A673 (cell line): ENCODE data around the gene MRM1. TPM values are rescaled to one million over a fixed set of nuclear protein-coding genes. Genes with fewer than 3 reads are reported as not detected.

ENCODE experiments used
- BruUV-seq: library from RNA; stranded (reverse); fragments of 400-500 nt; replicated peaks from 2 replicates; lab custom pipeline; 2021; lab: Mats Ljungman, UMichigan
- CTCF ChIA-PET: fragments of 300-600 bp; sonication (Branson Sonifier 250); formaldehyde crosslinking; loops from one replicate; lab custom pipeline; 2022; ENCODE audit warnings: antibody characterized with exemption; lab: Charles Lee
- POLR2A ChIA-PET: fragments of 300-600 bp; sonication (Branson Sonifier 250); formaldehyde crosslinking; loops from one replicate; lab custom pipeline; 2022; ENCODE audit warnings: antibody characterized with exemption; ENCODE audit not compliant: low non-redundant PET; lab: Charles Lee
- DNase-seq: peaks from one replicate; pipeline ENCODE4 v3.0.0-alpha.2; 2015; ENCODE audit warnings: low spot score
- H3K27ac ChIP-seq: fragments of 200-600 bp; sonication (generic); 2 replicates; pipeline ENCODE4 v1.5.1; 2016; ENCODE audit warnings: mixed run types, low read depth, mild to moderate bottlenecking, mixed read lengths, antibody characterized with exemption, low read length; ENCODE audit not compliant: poor library complexity, severe bottlenecking
- H3K27me3 ChIP-seq: fragments of 200-600 bp; sonication (generic); replicated peaks from 2 replicates; pipeline ENCODE4 v1.6.1; 2017; ENCODE audit warnings: mixed run types, low read depth, mild to moderate bottlenecking, mixed read lengths, antibody characterized with exemption, low read length; ENCODE audit not compliant: insufficient read depth, poor library complexity
- H3K36me3 ChIP-seq: fragments of 200-600 bp; sonication (generic); 2 replicates; pipeline ENCODE4 v1.6.1; 2016; ENCODE audit warnings: mixed run types, mild to moderate bottlenecking, mixed read lengths, antibody characterized with exemption, low read length; ENCODE audit not compliant: insufficient read depth, poor library complexity, severe bottlenecking
- H3K4me1 ChIP-seq: fragments of 200-600 bp; sonication (generic); 2 replicates; pipeline ENCODE4 v1.6.1; 2017; ENCODE audit warnings: mixed run types, mild to moderate bottlenecking, mixed read lengths, antibody characterized with exemption, low read length; ENCODE audit not compliant: insufficient read depth, poor library complexity, severe bottlenecking
- H3K4me3 ChIP-seq: fragments of 200-600 bp; sonication (generic); 2 replicates; pipeline ENCODE4 v1.5.1; 2016; ENCODE audit warnings: low read depth, mixed run types, mild to moderate bottlenecking, mixed read lengths, low read length; ENCODE audit not compliant: poor library complexity, severe bottlenecking
- H3K9me3 ChIP-seq: fragments of 200-600 bp; sonication (generic); 2 replicates; pipeline ENCODE4 v1.6.1; 2016; ENCODE audit warnings: mixed run types, low read depth, mild to moderate bottlenecking, mixed read lengths, antibody characterized with exemption, low read length; ENCODE audit not compliant: poor library complexity, severe bottlenecking
- CTCF ChIP-seq: fragments of 300-800, 200-600 bp; sonication (generic); conservative IDR thresholded peaks from 2 replicates; pipeline ENCODE4 v1.5.1; 2017; ENCODE audit warnings: low read depth, mild to moderate bottlenecking, antibody characterized with exemption, low read length, moderate library complexity, mixed read lengths
- EZH2 ChIP-seq: fragments of 200-600 bp; sonication (generic); IDR thresholded peaks from 2 replicates; pipeline ENCODE4 v1.6.1; 2017; ENCODE audit warnings: borderline replicate concordance, low read depth, mild to moderate bottlenecking, mixed read lengths, antibody characterized with exemption, low read length; ENCODE audit not compliant: poor library complexity, severe bottlenecking
- intact Hi-C: fragments of 100-400 bp; cut with micrococcal nuclease; formaldehyde crosslinking; loops from one replicate; pipeline ENCODE4 v1.10.0; 2022; ENCODE audit not compliant: unreplicated experiment
- total RNA-seq: library from RNA; stranded (reverse); gene quantifications from 2 replicates; pipeline ENCODE4 v1.2.3, GENCODE V29; 2021

The MRM1 gene
- total RNA-seq, 1 experiment from 2014 or later: 6.5 TPM

DNA sequence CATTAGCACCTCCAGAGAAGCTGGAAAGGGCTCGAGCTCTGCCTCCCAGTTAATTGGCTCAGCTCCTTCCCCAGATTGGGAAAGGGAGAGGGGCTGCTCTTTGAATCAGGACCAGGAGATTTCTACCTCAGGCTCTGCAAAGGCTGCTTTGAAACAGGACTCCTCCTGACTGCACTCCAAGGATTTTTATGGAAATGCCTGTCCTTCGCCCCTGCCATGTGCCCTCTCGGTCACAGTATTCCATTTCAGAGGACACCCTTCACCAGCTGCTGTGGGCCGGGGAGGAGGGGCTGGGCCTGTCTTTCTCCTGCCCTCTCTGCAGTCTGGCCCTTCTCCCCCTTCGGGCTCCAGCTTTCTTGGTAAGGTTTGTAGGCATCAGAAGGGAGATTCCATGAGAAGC, 13.6 kb downstream of the MRM1 start:
- CTCF ChIA-PET: no interaction called here
- TF ChIP-seq CTCF: no peak
- no peak for TF ChIP-seq EZH2
- intact Hi-C loops: no loop called here
- no peak overlapping the region for H3K4me3 ChIP-seq
- no peak for DNase-seq
- H3K36me3 ChIP-seq: no peaks in the 10 kb centered on the region
- no peak overlapping the region for H3K27ac ChIP-seq
- no TSS peak for BruUV-seq
- H3K27me3 ChIP-seq: no peaks in the 10 kb centered on the region
- no peaks in the 10 kb centered on the region for H3K4me1 ChIP-seq
- POLR2A ChIA-PET: no interaction called here
- H3K9me3 ChIP-seq: no peaks in the 10 kb centered on the region

- TF ChIP-seq EZH2 (no peak), CTCF (no peak)
- Histone ChIP-seq H3K36me3 (no peaks in the 10 kb centered on the region), H3K9me3 (no peaks in the 10 kb centered on the region), H3K4me1 (no peaks in the 10 kb centered on the region), H3K27ac (no peak overlapping the region), H3K27me3 (no peaks in the 10 kb centered on the region), H3K4me3 (no peak overlapping the region)
- no peak for DNase-seq
- ChIA-PET CTCF (no interaction called here), POLR2A (no interaction called here)
- BruUV-seq: no TSS peak
- intact Hi-C loops: no loop called here
These were observed 15.0 kb downstream of the MRM1 start for GRCh38 chr17:36616061-36617029.

DNA sequence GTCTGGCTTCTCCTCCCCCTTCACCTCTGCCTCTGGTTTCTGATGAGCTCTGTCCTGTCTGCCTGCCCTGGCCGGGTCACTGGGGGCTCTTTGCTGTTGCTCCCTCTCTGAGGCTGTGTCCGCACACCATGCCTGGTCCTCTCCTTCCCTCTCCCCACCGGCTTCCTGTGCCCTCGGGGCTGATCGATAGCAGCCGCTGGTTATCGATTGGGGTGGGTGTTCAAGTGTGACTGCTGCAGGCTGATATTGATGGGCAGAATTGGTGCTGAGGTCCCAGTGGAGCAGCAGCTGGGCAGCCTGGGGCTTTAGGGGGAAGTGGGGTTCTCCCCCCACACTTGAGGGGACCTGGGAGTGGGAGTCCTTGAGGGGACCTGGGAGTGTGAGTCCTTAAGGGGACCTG, 16.4 kb downstream of the MRM1 start:
- Histone ChIP-seq H3K4me3 (no peak overlapping the region), H3K4me1 (no peaks in the 10 kb centered on the region), H3K36me3 (no peaks in the 10 kb centered on the region), H3K27ac (no peak overlapping the region), H3K9me3 (no peaks in the 10 kb centered on the region), H3K27me3 (no peaks in the 10 kb centered on the region)
- CTCF ChIA-PET: interaction anchor here (0.7 kb wide), 1 partner anchor 9 kb away, joined by 3 read pairs; no protein-coding TSS in a partner anchor
- POLR2A ChIA-PET: no interaction called here
- TF ChIP-seq CTCF: no peak
- TF ChIP-seq EZH2: no peak
- DNase-seq: no peak
- intact Hi-C loops: no loop called here
- no TSS peak for BruUV-seq
